ENCODE data around the gene PAN2. TPM values are rescaled to one million over a fixed set of nuclear protein-coding genes. Genes with fewer than 3 reads are reported as not detected.

The PAN2 gene
- total RNA-seq, 4 donors from 2014 or later: 27.2 to 141 (median 39.7) TPM

- H3K27me3 ChIP-seq: no peaks in the 10 kb centered on the region
- 29% methylated on average over 8 of the region's 8 CpGs for WGBS
- peaks cover 18% of the 10 kb centered on the region for H3K4me1 ChIP-seq
- no peak for TF ChIP-seq POLR2A (IDR thresholded peaks at IDR 0.05)
- no peak for TF ChIP-seq POLR2AphosphoS5 (IDR thresholded peaks at IDR 0.05)
- no peak for TF ChIP-seq CTCF (IDR thresholded peaks at IDR 0.05)
- no peak for TF ChIP-seq EP300 (IDR thresholded peaks at IDR 0.05)
- no peak for DNase-seq (ENCODE audit: low spot score in 2 of 2)
- H3K4me3 ChIP-seq: peak overlapping the region; percentile 67
- no peaks in the 10 kb centered on the region for H3K9me3 ChIP-seq
- peaks cover 4% of the 10 kb centered on the region for H3K36me3 ChIP-seq
- H3K27ac ChIP-seq: peak overlapping the region; percentile 95
Measured at GRCh38 chr12:56333197-56333678, 562 bp downstream of the PAN2 start.

- H3K27ac ChIP-seq: peak overlapping the region; percentile 95
- WGBS: 95% methylated on average over 11 of the region's 11 CpGs
- no peak for DNase-seq (ENCODE audit: low spot score in 2 of 2)
- no peak for TF ChIP-seq CTCF (IDR thresholded peaks at IDR 0.05)
- TF ChIP-seq POLR2AphosphoS5 (IDR thresholded peaks at IDR 0.05): no peak
- no peak for TF ChIP-seq POLR2A (IDR thresholded peaks at IDR 0.05)
- no peak for TF ChIP-seq EP300 (IDR thresholded peaks at IDR 0.05)
- H3K27me3 ChIP-seq: no peaks in the 10 kb centered on the region
- peaks cover 10% of the 10 kb centered on the region for H3K36me3 ChIP-seq
- peak overlapping the region; percentile 67 for H3K4me3 ChIP-seq
- H3K4me1 ChIP-seq: peaks cover 18% of the 10 kb centered on the region
- no peaks in the 10 kb centered on the region for H3K9me3 ChIP-seq
Measured at GRCh38 chr12:56332512-56333196, 1.1 kb downstream of the PAN2 start.

- no peak for TF ChIP-seq POLR2AphosphoS5 (IDR thresholded peaks at IDR 0.05)
- TF ChIP-seq CTCF (IDR thresholded peaks at IDR 0.05): no peak
- peaks cover 26% of the 10 kb centered on the region for H3K36me3 ChIP-seq
- H3K4me1 ChIP-seq: peaks cover 18% of the 10 kb centered on the region
Measured at GRCh38 chr12:56330936-56331490, 2.8 kb downstream of the PAN2 start.

GRCh38 chr12:56326533-56326932 is 7.3 kb downstream of the PAN2 start:
- peaks cover 71% of the 10 kb centered on the region for H3K36me3 ChIP-seq
- 78% methylated on average over 6 of the region's 6 CpGs for WGBS
- no peak overlapping the region for H3K4me3 ChIP-seq
- TF ChIP-seq POLR2AphosphoS5 (IDR thresholded peaks at IDR 0.05) (no peak), CTCF (IDR thresholded peaks at IDR 0.05) (no peak), EP300 (IDR thresholded peaks at IDR 0.05) (no peak), POLR2A (IDR thresholded peaks at IDR 0.05) (no peak)
- H3K9me3 ChIP-seq: no peaks in the 10 kb centered on the region
- no peak overlapping the region for H3K27ac ChIP-seq
- no peaks in the 10 kb centered on the region for H3K27me3 ChIP-seq
- DNase-seq (ENCODE audit: low spot score in 2 of 2): no peak
- no peaks in the 10 kb centered on the region for H3K4me1 ChIP-seq

More at GRCh38 chr12:56330936-56331490, 2.8 kb downstream of the PAN2 start:
- Histone ChIP-seq H3K4me3 (no peak overlapping the region), H3K27me3 (no peaks in the 10 kb centered on the region), H3K9me3 (no peaks in the 10 kb centered on the region), H3K27ac (no peak overlapping the region)
- WGBS: 95% methylated on average over 7 of the region's 7 CpGs
- DNase-seq (ENCODE audit: low spot score in 2 of 2): no peak

GRCh38 chr12:56326126-56326525 is 7.7 kb downstream of the PAN2 start:
- no peak for DNase-seq (ENCODE audit: low spot score in 2 of 2)
- no peaks in the 10 kb centered on the region for H3K9me3 ChIP-seq
- peaks cover 74% of the 10 kb centered on the region for H3K36me3 ChIP-seq
- no peaks in the 10 kb centered on the region for H3K4me1 ChIP-seq
- H3K27me3 ChIP-seq: no peaks in the 10 kb centered on the region
- TF ChIP-seq POLR2A (IDR thresholded peaks at IDR 0.05) (no peak), POLR2AphosphoS5 (IDR thresholded peaks at IDR 0.05) (no peak), EP300 (IDR thresholded peaks at IDR 0.05) (no peak), CTCF (IDR thresholded peaks at IDR 0.05) (no peak)
- no peak overlapping the region for H3K27ac ChIP-seq
- no peak overlapping the region for H3K4me3 ChIP-seq
- WGBS: 92% methylated on average over 8 of the region's 8 CpGs
